DMS153 (cell line): Measurements from ENCODE around the gene ENG.

Source experiments
- DNase-seq: peaks from one replicate; lab custom pipeline; 2025; lab: John Stamatoyannopoulos, UW

The ENG gene

GRCh38 chr9:127776195-127776923 is 78.1 kb downstream of the ENG start:
- no peak for DNase-seq

- DNase-seq, result no peak
These were observed 80.5 kb downstream of the ENG start for GRCh38 chr9:127773981-127774380.

- DNase-seq, result no peak
These were observed 81.2 kb downstream of the ENG start for GRCh38 chr9:127773272-127773671.

- no peak for DNase-seq
These were observed 81.9 kb downstream of the ENG start for GRCh38 chr9:127772603-127773002.

DNA sequence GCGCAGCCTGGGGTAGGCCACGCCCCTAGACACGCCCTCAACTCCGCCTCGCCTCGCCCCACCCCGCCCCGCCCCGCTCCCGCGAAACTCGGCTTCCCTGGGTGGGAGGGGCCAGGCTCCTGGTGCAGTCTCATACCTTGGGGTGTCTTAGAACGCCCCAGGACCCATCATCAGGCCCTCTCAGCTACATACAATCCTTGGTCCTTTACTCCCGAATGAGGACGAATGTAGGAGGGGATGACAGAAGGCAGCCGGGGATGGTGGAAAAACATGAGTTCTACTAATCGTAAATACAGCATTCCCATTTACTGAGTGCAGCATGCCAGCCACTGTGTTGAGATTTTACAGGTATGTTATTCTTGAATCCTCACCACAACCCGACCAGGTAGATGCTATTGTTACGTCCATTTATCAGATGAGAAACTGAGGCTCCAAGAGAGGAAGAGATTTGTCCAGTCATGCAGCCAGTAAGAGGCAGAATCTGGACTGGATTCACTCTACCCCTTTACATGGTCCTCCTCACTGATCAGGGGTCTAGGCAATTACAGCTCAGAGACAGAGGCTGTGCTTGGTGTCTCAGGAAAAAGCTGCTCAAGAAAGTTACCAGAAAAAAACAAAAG is 82.8 kb downstream of the ENG start:
- DNase-seq, result no peak

- peak; percentile 94 for DNase-seq
These were observed 83.4 kb downstream of the ENG start for GRCh38 chr9:127770905-127771569.

DNA sequence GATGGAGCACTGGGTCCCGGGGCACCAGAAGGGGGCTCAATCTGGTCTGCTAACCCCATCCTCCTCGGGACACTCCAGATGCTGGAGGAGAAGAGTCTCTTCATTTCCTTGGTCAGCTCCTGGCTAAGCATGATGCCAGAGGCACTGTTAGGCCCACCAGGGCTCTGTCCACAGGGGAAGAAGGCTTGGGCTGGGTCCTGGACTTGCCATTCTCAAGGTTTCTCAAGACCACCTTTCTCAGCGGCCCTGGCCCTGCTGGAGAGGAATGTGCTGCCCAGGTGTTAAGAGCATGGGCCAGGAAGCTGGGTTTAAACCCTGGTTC is 83.9 kb downstream of the ENG start:
- no peak for DNase-seq

DNA sequence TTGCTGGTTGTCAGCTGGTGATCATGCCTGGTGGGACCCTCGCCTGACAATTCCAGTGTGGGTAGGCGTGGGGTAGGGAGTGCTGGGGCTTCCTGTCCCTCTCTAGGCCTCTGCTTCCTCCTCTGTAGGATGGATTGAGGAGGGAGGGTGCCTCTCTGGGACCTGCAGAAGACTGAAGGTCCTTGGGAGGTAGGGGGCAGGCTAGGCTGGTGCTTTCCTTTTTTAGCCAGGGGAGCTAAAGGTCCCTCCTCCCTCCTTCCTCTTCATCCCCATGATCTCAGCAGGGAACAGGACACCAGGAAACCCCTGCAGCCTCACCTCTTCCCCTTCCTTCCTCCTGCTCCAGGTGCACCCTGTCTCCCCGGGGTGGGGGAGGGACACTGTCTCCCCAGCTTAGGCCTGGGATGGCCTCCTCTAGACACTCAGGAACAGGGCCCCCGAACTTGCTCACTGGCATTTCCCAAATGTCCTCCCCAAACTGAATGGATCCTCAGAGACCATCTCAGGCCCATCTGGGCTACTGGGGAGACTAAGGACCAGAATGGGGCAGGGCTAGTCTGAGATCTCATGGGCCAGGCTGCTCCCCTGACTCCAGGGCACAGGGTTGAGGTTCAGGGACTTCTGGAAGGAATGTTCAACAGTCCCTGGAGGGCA is 84.4 kb downstream of the ENG start:
- no peak for DNase-seq

- DNase-seq, result no peak
These were observed 85.4 kb downstream of the ENG start for GRCh38 chr9:127769101-127769500.

- no peak for DNase-seq
These were observed 85.8 kb downstream of the ENG start for GRCh38 chr9:127768698-127769097.

DNA sequence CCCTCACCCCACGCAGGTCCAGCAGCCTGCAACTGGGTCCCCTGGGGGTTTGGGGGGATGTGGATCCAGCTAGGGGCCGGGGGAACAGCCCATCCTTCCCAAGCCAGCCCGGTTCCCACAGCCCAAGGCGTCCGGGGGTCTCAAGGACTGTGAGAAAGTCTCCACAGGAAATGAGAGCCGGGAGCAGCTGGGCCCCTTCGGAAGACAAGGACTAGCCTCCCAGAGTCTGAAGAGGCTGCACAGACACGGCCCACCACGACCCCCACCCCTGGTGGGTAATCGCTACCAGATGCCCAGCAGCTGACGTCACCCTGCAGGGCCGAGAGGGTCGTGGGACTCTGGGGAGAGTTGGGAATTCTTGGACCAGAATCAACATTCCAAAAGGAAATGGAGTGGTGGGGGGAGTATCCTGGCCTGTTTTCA is 86.5 kb downstream of the ENG start:
- DNase-seq, result no peak

- DNase-seq, result no peak
These were observed 87.0 kb downstream of the ENG start for GRCh38 chr9:127767410-127767809.

DNA sequence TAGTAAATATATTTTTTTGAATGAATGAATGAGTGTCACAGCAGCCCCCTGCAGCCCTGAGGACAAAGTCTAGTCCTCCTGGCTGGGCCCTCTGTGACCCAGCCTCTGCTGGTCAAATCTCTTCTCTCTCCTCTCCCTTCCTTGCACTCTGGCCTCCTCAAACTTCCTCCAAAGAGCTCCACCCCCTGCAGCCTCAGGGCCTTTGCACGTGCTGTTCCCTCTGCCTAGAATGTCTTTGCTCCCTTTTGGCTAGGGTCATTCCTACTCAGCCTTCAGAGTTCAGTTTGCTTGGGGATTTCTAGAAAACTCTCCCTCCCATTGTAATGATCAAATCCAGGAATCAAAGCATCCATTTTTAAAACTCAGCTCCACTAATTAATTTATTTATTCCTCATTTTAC is 89.0 kb downstream of the ENG start:
- DNase-seq, result no peak
